GM03348 (cell line): ENCODE results near the gene MPIG6B.

Source experiments
- DNase-seq: peaks from one replicate; pipeline ENCODE4 v3.0.0; 2012; ENCODE audit warnings: low spot score

MPIG6B gene

GRCh38 chr6:31722173-31722572 is 1.0 kb upstream of the MPIG6B start:
- no peak for DNase-seq

GRCh38 chr6:31723980-31724691 is 963 bp downstream of the MPIG6B start:
- no peak for DNase-seq

GRCh38 chr6:31725502-31726350 is 2.6 kb downstream of the MPIG6B start:
- DNase-seq: no peak

GRCh38 chr6:31727034-31727716 is 4.0 kb downstream of the MPIG6B start:
- DNase-seq: no peak

GRCh38 chr6:31727717-31728671 is 4.8 kb downstream of the MPIG6B start:
- no peak for DNase-seq

GRCh38 chr6:31728767-31729514 is 5.8 kb downstream of the MPIG6B start, which contains the start of gene DDAH2:
DDAH2 (minus strand) TSS chr6:31729299; CDS start chr6:31729161, 138 bp downstream.
- DNase-seq: no peak

GRCh38 chr6:31729515-31729978 is 6.4 kb downstream of the MPIG6B start:
- DNase-seq: peak; percentile 95

- peak; percentile 94 for DNase-seq
Measured at GRCh38 chr6:31729979-31730630, 6.9 kb downstream of the MPIG6B start.

- DNase-seq: no peak
Measured at GRCh38 chr6:31730631-31731086, 7.5 kb downstream of the MPIG6B start.

GRCh38 chr6:31732029-31732428 is 8.9 kb downstream of the MPIG6B start:
- DNase-seq: no peak

GRCh38 chr6:31733734-31734133 is 10.6 kb downstream of the MPIG6B start:
- DNase-seq: no peak

GRCh38 chr6:31734247-31734820 is 11.2 kb downstream of the MPIG6B start:
- DNase-seq: no peak

- peak; percentile 80 for DNase-seq
Measured at GRCh38 chr6:31734821-31735406, 11.7 kb downstream of the MPIG6B start.

- peak; percentile 94 for DNase-seq
Measured at GRCh38 chr6:31736021-31736767, 13.0 kb downstream of the MPIG6B start, which contains the start of gene CLIC1. CLIC1 (minus strand) TSS chr6:31736530; CDS start chr6:31736300, 230 bp downstream.

- DNase-seq: no peak
Measured at GRCh38 chr6:31736768-31737314, 13.7 kb downstream of the MPIG6B start.

GRCh38 chr6:31737315-31737990 is 14.3 kb downstream of the MPIG6B start:
- DNase-seq: no peak
